DMS53 (cell line): Measurements from ENCODE around the gene PTPRN2.

ENCODE experiments used
- DNase-seq: peaks from one replicate; lab custom pipeline; 2025; lab: John Stamatoyannopoulos, UW

The PTPRN2 gene

DNA sequence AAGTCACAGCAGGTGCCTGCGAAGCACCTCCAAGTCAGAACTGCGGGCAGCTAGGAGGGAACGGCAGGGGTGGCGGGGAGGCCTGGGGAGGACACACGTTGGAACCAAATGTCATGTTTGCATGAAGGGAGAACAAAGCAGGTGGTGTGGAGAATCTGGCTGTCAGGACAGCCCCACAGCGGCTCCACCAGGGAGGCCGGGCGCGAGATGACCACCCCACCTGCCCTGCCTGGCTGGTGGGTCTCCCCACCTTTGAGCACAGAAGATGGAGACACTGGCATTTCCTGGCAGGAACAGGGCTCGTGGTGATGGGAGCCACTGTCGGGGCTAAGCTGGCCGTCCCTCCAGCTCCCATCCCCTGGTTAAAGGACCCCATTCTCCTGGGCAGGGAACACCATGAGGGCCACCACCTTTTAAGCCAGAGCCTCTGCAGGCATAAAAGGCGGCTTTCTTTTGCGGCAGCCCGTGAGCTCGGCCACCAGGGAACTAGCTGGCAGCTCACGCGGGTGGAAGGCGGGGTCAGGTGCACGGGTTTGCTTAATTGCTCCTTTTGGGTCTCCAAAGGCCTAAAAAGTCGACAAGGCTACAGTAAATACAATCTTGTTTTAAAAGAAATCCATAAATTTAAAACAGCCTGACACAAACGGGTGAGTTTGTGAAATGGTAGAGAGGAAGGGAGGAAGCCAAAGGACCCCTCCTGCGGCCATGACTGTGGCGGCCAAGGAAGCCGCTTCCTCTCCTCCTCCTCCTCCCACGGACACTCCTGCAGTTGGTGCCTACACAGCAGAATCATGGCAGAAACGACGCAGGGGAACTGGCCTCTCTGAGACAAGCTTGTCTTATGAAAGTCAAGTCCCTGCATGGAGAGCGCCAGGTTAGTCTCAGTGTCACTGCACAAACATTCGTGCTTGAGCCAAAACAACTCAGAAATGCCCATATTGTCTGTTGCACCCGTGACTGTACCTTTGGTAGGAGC is 1037.0 kb downstream of the PTPRN2 start:
- no peak for DNase-seq

DNA sequence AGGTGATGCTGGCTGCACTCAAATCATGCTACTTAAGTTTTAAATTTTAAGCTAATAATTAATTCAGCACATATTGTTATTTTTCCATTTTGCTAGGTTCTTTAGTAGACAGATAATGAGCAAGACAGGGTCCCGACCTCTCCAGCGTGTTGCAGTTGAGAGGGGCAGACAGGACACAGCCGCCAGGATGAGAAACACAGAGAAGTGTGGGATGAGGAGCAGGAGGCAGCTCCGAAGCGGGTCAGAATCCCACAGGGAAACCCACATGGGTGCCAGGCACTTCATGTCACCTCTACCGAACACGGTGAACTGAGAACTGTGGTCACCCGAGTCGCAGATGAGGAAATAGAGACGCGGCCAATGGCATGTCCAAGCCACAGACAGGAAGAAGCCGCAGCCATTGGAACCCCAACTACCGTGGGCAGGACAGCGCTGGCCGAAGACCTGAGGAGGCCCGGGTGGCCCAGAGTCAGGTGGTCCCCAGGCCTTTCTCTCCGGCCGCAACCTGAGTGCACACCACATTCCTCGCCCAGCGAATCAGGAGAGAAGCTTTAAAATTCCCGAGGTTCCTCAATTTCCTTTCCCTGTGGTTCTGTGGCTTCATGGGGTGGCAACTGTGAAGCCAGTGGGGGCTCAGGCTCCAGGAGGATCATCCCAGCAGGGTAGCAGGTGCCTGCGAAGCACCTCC is 1037.9 kb downstream of the PTPRN2 start:
- no peak for DNase-seq

GRCh38 chr7:157548691-157549303 is 1038.8 kb downstream of the PTPRN2 start:
- no peak for DNase-seq

GRCh38 chr7:157547611-157548010 is 1040.0 kb downstream of the PTPRN2 start:
- no peak for DNase-seq

GRCh38 chr7:157547102-157547501 is 1040.5 kb downstream of the PTPRN2 start:
- DNase-seq, result no peak

DNA sequence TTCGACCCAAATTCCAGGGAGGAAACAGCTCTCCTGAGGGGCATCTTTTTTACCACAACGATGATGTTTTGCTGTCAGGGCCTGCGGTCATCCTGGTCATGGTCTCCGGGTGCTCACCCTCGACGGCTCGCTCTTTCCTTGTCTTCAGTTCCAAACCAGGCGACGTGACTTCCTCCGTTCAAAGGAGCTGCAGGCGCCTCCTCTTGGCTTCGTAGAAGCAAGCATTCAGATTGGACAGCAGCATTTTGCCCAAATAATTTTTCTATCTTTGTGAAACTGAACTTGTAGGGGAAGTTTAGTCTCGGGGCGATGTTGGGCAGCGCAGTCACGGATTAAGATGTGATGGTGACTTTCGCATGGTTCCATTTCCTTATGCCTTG is 1042.0 kb downstream of the PTPRN2 start:
- DNase-seq, result no peak

GRCh38 chr7:157544980-157545680 is 1042.5 kb downstream of the PTPRN2 start:
- DNase-seq, result no peak

DNA sequence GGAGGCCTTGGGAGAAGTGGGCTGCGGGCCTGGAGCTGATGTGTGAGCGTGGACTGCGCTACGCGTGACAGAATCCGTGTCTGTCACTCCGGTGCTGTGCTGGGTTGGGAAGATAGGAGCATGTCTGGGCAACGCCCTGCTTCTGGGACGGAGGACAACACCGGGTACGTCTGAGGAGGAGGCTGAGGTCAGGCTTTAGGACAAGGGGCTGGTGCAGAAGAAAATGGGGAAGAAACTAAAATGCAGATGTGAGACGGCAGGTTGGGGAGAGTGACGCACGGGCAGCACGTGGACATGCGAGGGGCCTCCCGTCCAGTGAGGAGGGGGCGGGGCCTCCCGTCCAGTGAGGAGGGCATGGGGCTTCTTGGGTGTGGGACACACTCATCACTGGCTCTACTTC is 1043.4 kb downstream of the PTPRN2 start:
- DNase-seq, result no peak

DNA sequence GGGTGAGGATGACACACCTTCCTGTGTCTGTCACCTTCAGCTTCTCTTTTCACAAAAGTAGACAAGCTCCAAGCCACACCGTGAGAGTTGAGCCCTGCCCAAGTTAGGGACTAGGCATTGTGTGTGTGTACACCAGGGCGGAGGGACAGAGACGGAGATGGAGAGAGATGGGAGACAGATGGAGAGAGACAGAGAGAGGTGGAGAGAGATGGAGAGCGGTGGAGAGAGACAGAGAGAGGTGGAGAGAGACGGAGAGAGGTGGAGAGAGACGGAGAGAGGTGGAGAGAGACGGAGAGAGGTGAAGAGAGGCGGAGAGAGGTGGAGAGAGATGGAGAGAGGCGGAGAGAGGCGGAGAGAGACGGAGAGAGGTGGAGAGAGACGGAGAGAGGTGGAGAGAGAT is 1043.8 kb downstream of the PTPRN2 start:
- no peak for DNase-seq

GRCh38 chr7:157543276-157543675 is 1044.3 kb downstream of the PTPRN2 start:
- no peak for DNase-seq

DNA sequence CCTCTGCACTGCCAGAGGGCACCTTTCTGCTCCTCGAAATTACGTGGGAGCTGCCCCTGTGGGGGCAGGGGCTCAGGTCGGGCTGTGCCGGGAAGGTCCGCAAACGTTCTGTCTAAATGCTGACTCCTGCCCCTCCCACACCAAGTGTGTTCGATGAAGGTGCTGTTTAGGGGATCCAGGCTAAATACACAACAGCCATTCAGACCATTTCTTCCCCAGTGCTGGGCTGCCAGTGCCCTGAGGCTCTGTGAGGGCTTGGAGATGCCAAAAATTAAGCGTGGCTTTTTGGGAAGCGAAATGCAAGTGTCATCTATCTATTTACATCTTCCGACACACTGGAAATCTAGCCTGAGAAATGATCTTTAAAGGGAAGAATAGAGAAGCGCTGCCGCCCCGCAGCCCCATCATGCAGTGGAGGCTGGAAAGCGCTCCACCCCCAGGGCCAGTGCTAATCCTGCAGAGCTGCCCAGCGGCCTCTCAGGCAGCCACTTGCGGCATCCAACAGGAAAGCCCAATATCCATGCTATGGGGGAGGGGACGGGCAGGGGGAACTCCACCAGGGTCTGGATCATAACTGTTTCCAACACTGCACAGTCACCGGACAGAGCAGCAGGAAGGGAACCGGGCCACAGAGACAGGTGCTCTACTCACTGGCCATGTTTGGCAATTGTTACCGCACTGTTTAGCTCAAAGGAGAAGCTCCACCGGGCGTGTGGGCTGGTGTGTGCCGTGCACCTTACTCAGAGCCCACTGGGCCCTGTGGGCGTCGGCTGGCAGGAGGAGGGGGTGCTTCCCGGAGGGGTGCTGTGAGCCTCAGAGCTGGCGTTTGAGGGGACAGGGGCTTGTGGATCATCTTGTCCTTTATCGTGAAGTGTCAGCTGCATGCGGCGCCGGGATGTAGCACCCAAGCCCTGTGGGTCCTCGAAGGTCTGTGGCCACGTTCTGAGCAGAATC is 1045.3 kb downstream of the PTPRN2 start:
- no peak for DNase-seq

DNA sequence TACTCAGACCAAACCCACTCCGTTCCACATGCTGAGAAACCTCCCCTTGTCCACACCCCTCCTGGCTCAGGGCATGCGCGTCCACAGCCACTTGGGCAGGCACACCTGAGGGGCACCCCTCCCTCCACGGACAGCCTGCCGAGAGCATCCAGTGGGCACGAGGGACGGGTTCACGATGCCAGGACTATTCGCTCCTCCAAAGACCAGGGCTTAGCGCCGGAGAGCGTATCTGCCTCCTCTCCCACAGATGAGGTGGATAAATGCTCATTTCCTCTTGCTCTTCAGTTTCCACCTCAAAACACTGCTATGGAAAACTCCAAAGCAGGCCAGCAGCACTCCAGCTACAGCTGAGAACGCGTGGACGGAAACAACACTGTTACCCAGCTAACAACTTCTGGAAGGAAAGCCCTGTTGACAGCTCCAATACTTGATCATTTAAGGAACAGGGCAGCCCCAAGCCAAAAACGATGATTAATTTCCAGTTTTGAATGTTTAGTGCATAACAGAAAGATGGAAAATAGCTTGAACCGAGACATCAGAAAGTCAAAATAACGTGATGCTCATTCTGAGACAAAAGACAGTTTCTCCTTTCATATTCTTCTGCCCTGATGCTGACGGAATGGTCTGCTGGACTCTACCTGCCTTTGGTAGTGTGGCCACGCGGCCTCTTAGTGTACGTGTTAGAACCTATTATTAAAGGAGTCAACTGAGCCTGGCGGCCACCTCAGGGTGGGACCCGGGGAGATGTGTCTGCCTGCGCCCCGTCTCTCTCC is 1046.1 kb downstream of the PTPRN2 start:
- no peak for DNase-seq

DNA sequence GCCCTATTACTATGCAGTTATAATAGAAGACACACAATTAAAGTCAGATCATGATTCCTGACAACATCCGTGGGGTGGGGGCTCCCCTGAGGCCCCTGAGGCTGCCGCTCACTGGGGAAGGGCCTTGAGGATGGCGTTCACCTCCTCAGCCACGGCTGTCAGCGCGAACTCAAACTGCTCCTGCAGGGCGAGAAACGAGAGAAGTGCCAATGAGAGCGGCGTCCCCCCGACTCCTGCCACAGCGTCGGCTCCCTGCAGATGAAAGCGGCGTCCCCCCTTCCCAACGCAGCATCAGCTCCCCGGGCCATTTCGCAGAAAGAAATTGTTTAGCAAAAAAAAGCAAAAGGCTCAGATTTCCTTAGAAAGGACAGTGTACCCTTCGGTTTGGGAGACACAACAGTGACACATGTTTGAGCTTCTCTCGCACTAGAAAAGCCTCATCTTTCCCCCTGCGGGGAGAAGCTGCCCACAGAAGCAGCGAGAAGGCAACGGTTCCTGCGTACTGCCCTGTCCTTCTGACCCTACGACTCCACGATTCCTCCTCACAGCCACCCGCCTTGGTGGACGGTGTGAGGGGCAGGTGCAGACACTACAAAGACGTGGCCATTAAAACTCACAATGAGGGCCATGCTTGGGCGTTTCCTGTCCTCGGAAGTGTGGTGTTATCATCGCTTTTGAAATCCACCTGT is 1046.9 kb downstream of the PTPRN2 start:
- DNase-seq, result no peak

DNA sequence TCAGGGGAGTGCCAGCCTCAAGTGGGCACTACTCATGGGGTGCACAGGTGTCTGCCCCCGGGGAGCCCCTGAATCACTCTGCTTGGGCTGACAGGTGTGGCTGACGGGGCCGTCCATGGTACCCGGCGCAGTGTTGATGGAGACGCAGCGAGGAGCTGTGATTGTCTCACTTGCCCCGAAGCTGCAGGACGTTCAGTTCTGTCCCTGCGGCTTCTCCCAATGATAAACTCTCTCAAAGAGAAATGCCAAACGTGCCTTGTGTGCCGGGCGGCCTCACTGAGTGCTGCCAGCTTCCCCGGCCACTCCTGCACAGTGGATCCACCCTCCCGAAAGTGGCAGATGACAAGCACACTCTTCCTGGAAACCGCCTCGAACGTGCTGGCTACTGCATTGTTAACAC is 1047.6 kb downstream of the PTPRN2 start:
- no peak for DNase-seq

DNA sequence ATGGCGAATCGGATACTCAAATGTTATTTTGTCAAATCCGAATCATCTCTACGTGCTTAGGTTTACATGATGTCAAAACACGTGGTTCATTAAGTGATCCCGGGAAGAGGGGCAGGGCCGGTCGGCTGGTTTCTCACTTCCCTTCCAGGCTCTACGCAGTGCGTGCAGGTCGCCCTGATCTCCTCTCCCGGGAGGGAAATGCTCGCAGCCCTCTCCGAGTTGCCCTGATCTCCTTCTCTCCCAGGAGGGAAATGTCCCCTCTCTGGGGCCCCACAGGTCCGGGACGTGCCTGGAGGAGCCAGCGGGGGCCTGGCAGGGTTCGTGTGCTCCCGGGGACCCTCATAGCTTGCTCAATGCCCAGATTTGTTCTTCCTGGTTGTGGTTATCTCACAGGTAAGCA is 1048.1 kb downstream of the PTPRN2 start:
- DNase-seq, result no peak

- DNase-seq, result no peak
Measured at GRCh38 chr7:157538735-157539134, 1048.9 kb downstream of the PTPRN2 start.

- no peak for DNase-seq
Measured at GRCh38 chr7:157538321-157538720, 1049.3 kb downstream of the PTPRN2 start.

GRCh38 chr7:157537056-157537455 is 1050.6 kb downstream of the PTPRN2 start:
- no peak for DNase-seq

- DNase-seq, result no peak
Measured at GRCh38 chr7:157532068-157532467, 1055.6 kb downstream of the PTPRN2 start.
